SK-N-SH (cell line): ENCODE data around the gene FUT6.

Experiments used
- FOXM1 ChIP-seq: IDR thresholded peaks from 2 replicates; pipeline ENCODE4 v1.4.0; 2012; ENCODE audit warnings: low read depth, mild to moderate bottlenecking
- GABPA ChIP-seq: IDR thresholded peaks from 2 replicates; pipeline ENCODE4 v1.4.0; 2012; ENCODE audit warnings: low read depth, mild to moderate bottlenecking
- MEF2A ChIP-seq: IDR thresholded peaks from 2 replicates; pipeline ENCODE4 v1.4.0; 2012; ENCODE audit warnings: low read depth, borderline replicate concordance
- MXI1 ChIP-seq: IDR thresholded peaks from 2 replicates; pipeline ENCODE4 v1.6.1; 2012; ENCODE audit warnings: mild to moderate bottlenecking, low read depth, low read length, improper control_type of control experiment
- NFIC ChIP-seq: IDR thresholded peaks from 2 replicates; pipeline ENCODE4 v1.4.0; 2012; ENCODE audit warnings: borderline replicate concordance
- POLR2AphosphoS5 ChIP-seq: IDR thresholded peaks from 2 replicates; pipeline ENCODE4 v1.6.1; 2012; ENCODE audit warnings: low read depth, low read length
- RAD21 ChIP-seq: IDR thresholded peaks from 2 replicates; pipeline ENCODE4 v1.6.1; 2012; ENCODE audit warnings: mild to moderate bottlenecking, low read length
- RFX5 ChIP-seq: IDR thresholded peaks from 2 replicates; pipeline ENCODE4 v1.6.1; 2012; ENCODE audit warnings: mild to moderate bottlenecking, improper control_type of control experiment, low read length
- SMC3 ChIP-seq: IDR thresholded peaks from 2 replicates; pipeline ENCODE4 v1.6.1; 2012; ENCODE audit warnings: low read depth, low read length, improper control_type of control experiment
- TF ChIP-seq, protein P1 (sequence below): fragments of 200-600 bp; sonication (generic); IDR thresholded peaks from 2 replicates; pipeline ENCODE4 v1.6.1; 2017; ENCODE audit warnings: antibody characterized with exemption, mild to moderate bottlenecking, moderate library complexity
- TF ChIP-seq, protein P2 (sequence below): fragments of 150-350 bp; IDR thresholded peaks from 2 replicates; pipeline ENCODE4 v1.6.1; 2016; ENCODE audit warnings: mild to moderate bottlenecking, low read depth, low read length
- TF ChIP-seq, protein P3 (sequence below): IDR thresholded peaks from 2 replicates; pipeline ENCODE4 v1.4.0; 2012; ENCODE audit warnings: low read depth, borderline replicate concordance

GRCh38 chr19:5850189-5850588, 10.7 kb upstream of the FUT6 start:
- TF ChIP-seq RFX5 (no peak), GABPA (no peak), MXI1 (no peak), POLR2AphosphoS5 (no peak), FOXM1 (no peak), RAD21 (no peak), NFIC (no peak), SMC3 (no peak), MEF2A (no peak)
- TF ChIP-seq, protein P1, sequence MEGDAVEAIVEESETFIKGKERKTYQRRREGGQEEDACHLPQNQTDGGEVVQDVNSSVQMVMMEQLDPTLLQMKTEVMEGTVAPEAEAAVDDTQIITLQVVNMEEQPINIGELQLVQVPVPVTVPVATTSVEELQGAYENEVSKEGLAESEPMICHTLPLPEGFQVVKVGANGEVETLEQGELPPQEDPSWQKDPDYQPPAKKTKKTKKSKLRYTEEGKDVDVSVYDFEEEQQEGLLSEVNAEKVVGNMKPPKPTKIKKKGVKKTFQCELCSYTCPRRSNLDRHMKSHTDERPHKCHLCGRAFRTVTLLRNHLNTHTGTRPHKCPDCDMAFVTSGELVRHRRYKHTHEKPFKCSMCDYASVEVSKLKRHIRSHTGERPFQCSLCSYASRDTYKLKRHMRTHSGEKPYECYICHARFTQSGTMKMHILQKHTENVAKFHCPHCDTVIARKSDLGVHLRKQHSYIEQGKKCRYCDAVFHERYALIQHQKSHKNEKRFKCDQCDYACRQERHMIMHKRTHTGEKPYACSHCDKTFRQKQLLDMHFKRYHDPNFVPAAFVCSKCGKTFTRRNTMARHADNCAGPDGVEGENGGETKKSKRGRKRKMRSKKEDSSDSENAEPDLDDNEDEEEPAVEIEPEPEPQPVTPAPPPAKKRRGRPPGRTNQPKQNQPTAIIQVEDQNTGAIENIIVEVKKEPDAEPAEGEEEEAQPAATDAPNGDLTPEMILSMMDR, result no peak
- TF ChIP-seq, protein P2, sequence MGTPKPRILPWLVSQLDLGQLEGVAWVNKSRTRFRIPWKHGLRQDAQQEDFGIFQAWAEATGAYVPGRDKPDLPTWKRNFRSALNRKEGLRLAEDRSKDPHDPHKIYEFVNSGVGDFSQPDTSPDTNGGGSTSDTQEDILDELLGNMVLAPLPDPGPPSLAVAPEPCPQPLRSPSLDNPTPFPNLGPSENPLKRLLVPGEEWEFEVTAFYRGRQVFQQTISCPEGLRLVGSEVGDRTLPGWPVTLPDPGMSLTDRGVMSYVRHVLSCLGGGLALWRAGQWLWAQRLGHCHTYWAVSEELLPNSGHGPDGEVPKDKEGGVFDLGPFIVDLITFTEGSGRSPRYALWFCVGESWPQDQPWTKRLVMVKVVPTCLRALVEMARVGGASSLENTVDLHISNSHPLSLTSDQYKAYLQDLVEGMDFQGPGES, result no peak
- TF ChIP-seq, protein P3, sequence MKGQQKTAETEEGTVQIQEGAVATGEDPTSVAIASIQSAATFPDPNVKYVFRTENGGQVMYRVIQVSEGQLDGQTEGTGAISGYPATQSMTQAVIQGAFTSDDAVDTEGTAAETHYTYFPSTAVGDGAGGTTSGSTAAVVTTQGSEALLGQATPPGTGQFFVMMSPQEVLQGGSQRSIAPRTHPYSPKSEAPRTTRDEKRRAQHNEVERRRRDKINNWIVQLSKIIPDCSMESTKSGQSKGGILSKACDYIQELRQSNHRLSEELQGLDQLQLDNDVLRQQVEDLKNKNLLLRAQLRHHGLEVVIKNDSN, result no peak
